ENCODE data around the gene AQP3. TPM values are rescaled to one million over a fixed set of nuclear protein-coding genes. Genes with fewer than 3 reads are reported as not detected.

AQP3 gene
- total and polyA plus RNA-seq, 9 of the 15 experiments (the other 6 are each of a cell fraction or from before 2014, with no cell fraction given): 4.2 to 31.5 (median 17.6) TPM

DNA sequence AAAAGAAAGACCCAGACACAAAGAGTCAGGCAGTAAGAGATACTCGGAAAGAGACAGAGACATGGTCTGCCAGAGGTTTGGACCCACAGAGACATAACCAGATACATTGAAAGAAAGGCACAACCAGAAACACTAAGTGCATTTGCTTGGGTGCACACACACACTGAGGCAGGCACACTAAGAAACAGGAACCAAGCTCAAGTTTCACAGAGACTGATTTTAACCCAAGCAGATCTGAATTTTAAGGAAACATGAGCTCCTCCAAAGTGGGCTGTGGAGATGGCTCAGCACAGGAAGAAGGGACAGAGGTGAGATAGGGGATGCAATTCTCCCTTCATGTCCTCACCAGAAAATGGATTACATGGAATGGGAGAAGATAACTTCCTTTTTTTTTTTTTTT is 9.5 kb downstream of the AQP3 start (continued):
- TF ChIP-seq THAP12 (CRISPR knock-in tag; IDR thresholded peaks at IDR 0.05) (no peak), RBM25 (IDR thresholded peaks at IDR 0.05; ENCODE audit: low read depth, low read length, severe bottlenecking) (no peak)

DNA sequence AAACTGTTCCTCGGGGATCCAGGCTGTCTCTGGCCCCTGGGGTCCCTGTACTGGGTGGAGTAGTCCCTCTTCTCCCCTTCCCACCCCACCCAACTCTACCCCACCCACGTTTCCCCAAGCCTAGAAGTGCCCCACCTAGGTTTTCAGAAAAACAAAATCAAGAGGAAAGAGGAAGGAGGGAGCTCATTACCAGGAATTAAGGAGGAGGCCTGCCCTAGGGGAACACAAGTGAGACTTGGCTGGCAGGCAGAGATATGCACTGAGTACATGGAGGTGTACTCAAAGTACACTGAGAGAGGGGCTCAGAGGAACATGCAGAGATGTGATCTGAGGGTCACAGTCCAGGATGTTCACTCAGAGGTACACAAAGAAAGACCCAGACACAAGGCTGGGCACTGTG is 10.2 kb downstream of the AQP3 start:
- ATAC-seq: peak; percentile 61
- no peaks in the 10 kb centered on the region for H3K9me1 ChIP-seq (ENCODE audit: control insufficient read depth, insufficient read depth, low read length)
- H2AFZ ChIP-seq (ENCODE audit: low read depth, low read length): peak overlapping the region; percentile 75
- H3K4me2 ChIP-seq (ENCODE audit: insufficient read depth, low read length): peak overlapping the region; percentile 31
- DNase-seq (ENCODE audit: extremely low read depth in 1 of 4, low spot score in 3 of 4): peak in 2 of 4 experiments; percentile 15 to 50
- BruUV-seq (replicated peaks): no TSS peak
- no peak overlapping the region for H3K4me3 ChIP-seq
- CTCF ChIA-PET (ENCODE audit: low intra/inter-chr PET ratio): no interaction called here
- POLR2A ChIA-PET: interaction anchor here (1.2 kb wide), 1 partner anchor 16 kb away, joined by 3 read pairs; no protein-coding TSS in a partner anchor
- in situ Hi-C loops (cut with MboI): no loop called here
- no CpG with 5 or more reads among the region's 2 CpGs for WGBS (ENCODE audit: insufficient coverage, low coverage, missing lambda C conversion rate)
- no peaks in the 10 kb centered on the region for H3K27me3 ChIP-seq (ENCODE audit: control insufficient read depth in 2 of 2, insufficient read depth in 2 of 2, low read length in 2 of 2)
- no peaks in the 10 kb centered on the region for H3K79me2 ChIP-seq (ENCODE audit: control insufficient read depth, insufficient read depth, low read length)
- H3K9me3 ChIP-seq (replicated peaks; ENCODE audit: control insufficient read depth, insufficient read depth, low read depth, low read length): no peaks in the 10 kb centered on the region
- H4K20me1 ChIP-seq (replicated peaks; ENCODE audit: control insufficient read depth, insufficient read depth, low read length): no peaks in the 10 kb centered on the region
- H3K36me3 ChIP-seq (ENCODE audit: control insufficient read depth, insufficient read depth, low read length): peaks cover 2% of the 10 kb centered on the region; the same call in 1 of the 3 replicates
- peak; percentile 80 for FAIRE-seq
- H3K27ac ChIP-seq (ENCODE audit: extremely low read depth, low read depth, low read length): peak overlapping the region; percentile 63; the same call in 2 of the 3 replicates
- intact Hi-C loops (cut with micrococcal nuclease): no loop called here
- peak overlapping the region; percentile 43 to 82; a peak in 3 of 4 replicates for H3K9ac ChIP-seq (ENCODE audit: insufficient read depth in 1 of 2, low read depth in 2 of 2, low read length in 2 of 2)
- H3K4me1 ChIP-seq (replicated peaks in 1 of 2; ENCODE audit: control insufficient read depth in 2 of 2, insufficient read depth in 2 of 2, low read length in 2 of 2): peaks cover 35 to 47% of the 10 kb centered on the region in 2 experiments
- TF ChIP-seq KDM1A (IDR thresholded peaks at IDR 0.05) (peak in 1 of 2 experiments; percentile 61; a peak in 2 of 4 replicates), ZNF592 (IDR thresholded peaks at IDR 0.05) (0 out of 2 replicates have a peak, but pooled peaks have one; percentile 39), TCF3 (CRISPR knock-in tag; IDR thresholded peaks at IDR 0.05) (peak; percentile 33; the same call in 1 of the 2 replicates), TEAD4 (IDR thresholded peaks at IDR 0.05; ENCODE audit: low read length) (peak; percentile 17; the same call in 1 of the 2 replicates), TEAD4 (CRISPR knock-in tag; IDR thresholded peaks at IDR 0.05; ENCODE audit: borderline replicate concordance) (no peak), KDM2B (CRISPR knock-in tag; IDR thresholded peaks at IDR 0.05) (no peak), TBP (optimal IDR thresholded peaks at IDR 0.05; ENCODE audit: low read depth, low read length) (no peak), CHD1 (IDR thresholded peaks at IDR 0.05; ENCODE audit: low read length) (no peak)
- TF ChIP-seq, protein P1, sequence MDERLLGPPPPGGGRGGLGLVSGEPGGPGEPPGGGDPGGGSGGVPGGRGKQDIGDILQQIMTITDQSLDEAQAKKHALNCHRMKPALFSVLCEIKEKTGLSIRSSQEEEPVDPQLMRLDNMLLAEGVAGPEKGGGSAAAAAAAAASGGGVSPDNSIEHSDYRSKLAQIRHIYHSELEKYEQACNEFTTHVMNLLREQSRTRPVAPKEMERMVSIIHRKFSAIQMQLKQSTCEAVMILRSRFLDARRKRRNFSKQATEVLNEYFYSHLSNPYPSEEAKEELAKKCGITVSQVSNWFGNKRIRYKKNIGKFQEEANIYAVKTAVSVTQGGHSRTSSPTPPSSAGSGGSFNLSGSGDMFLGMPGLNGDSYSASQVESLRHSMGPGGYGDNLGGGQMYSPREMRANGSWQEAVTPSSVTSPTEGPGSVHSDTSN (CRISPR knock-in tag; IDR thresholded peaks at IDR 0.05; ENCODE audit: low read depth): no peak
- TF ChIP-seq, protein P1 (tag; conservative IDR thresholded peaks at IDR 0.05; ENCODE audit: low read depth): no peak

All from K562 (cell line).